D721Med (cell line): ENCODE measurements around the gene WNT3.

Experiments
- DNase-seq: peaks from one replicate; pipeline ENCODE4 v3.0.0; 2011; ENCODE audit warnings: low spot score; ENCODE audit not compliant: insufficient read length
- FAIRE-seq: peaks from 2 replicates; lab custom pipeline; 2011; peaks lifted over from hg19 to GRCh38; lab: Jason Lieb, UNC
- CTCF ChIP-seq: IDR thresholded peaks from 2 replicates; pipeline ENCODE4 v1.5.1; 2012; ENCODE audit warnings: mild to moderate bottlenecking, control low read depth; ENCODE audit not compliant: insufficient read depth; ENCODE audit errors: missing control alignments

Gene WNT3

GRCh38 chr17:46859996-46860395 is 41.5 kb upstream of the WNT3 start:
- no peak for TF ChIP-seq CTCF
- DNase-seq: no peak
- no peak for FAIRE-seq

GRCh38 chr17:46857600-46857999 is 39.1 kb upstream of the WNT3 start:
- no peak for TF ChIP-seq CTCF

GRCh38 chr17:46854948-46855347 is 36.5 kb upstream of the WNT3 start:
- no peak for TF ChIP-seq CTCF
- no peak for DNase-seq
- FAIRE-seq: no peak

More at GRCh38 chr17:46857600-46857999, 39.1 kb upstream of the WNT3 start:
- no peak for FAIRE-seq
- DNase-seq: no peak

GRCh38 chr17:46854515-46854914 is 36.0 kb upstream of the WNT3 start:
- TF ChIP-seq CTCF: no peak
- DNase-seq: no peak
- no peak for FAIRE-seq

GRCh38 chr17:46853896-46854444 is 35.5 kb upstream of the WNT3 start:
- TF ChIP-seq CTCF: no peak
- no peak for DNase-seq
- FAIRE-seq: no peak

GRCh38 chr17:46851029-46851741 is 32.7 kb upstream of the WNT3 start, which contains the start of gene WNT9B:
WNT9B (plus strand) TSS chr17:46851583; CDS start chr17:46851639, 56 bp downstream.
- no peak for DNase-seq
- TF ChIP-seq CTCF: peak; percentile 26
- no peak for FAIRE-seq

GRCh38 chr17:46850688-46851028 is 32.2 kb upstream of the WNT3 start:
- DNase-seq (no peak), FAIRE-seq (no peak)
- TF ChIP-seq CTCF: no peak
